SK-N-SH (cell line): ENCODE data around the gene EDA. TPM values are rescaled to one million over a fixed set of nuclear protein-coding genes. Genes with fewer than 3 reads are reported as not detected.

Experiments
- CTCF ChIA-PET: fragments of 300-600, 350-600 bp; formaldehyde crosslinking; extraction: SDS; loops from one replicate; lab custom pipeline; 2021; lab: Yijun Ruan, JAX
- POLR2A ChIA-PET: fragments of 350-600 bp; sonication (Branson Sonifier 250); formaldehyde crosslinking; extraction: SDS; loops from one replicate; lab custom pipeline; 2020; ENCODE audit warnings: antibody characterized with exemption, inconsistent platforms; lab: Yijun Ruan, JAX
- DNase-seq: peaks from one replicate; pipeline ENCODE4 v3.0.0; 2012
- H2AFZ ChIP-seq: fragments of 200-600 bp; sonication (generic); 2 replicates; pipeline ENCODE4 v1.8.1; 2016; ENCODE audit warnings: antibody characterized with exemption, mild to moderate bottlenecking, low read depth
- H3F3A ChIP-seq: fragments of 200-600 bp; sonication (generic); replicated peaks from 2 replicates; pipeline ENCODE3; 2016; ENCODE audit warnings: antibody characterized with exemption, mild to moderate bottlenecking; ENCODE audit not compliant: insufficient read depth
- H3K27ac ChIP-seq, 2 experiments: fragments of 200-500 bp in 1 of 2; fragments of 200-600 bp in 1 of 2; sonication (Bioruptor generic) in 1 of 2; sonication (generic), shearing (Covaris generic) in 1 of 2; 2 replicates each; pipeline versions ENCODE4 v1.5.1 to v1.6.1; 2014 to 2016; ENCODE audit warnings: low read depth in 2 of 2, inconsistent platforms in 1 of 2, low read length in 1 of 2, mild to moderate bottlenecking in 1 of 2, mixed read lengths in 1 of 2
- H3K27me3 ChIP-seq: fragments of 200-600 bp; sonication (generic), shearing (Covaris generic); 2 replicates; pipeline ENCODE4 v1.6.1; 2016; ENCODE audit warnings: mixed run types; ENCODE audit not compliant: insufficient read depth
- H3K36me3 ChIP-seq, 2 experiments: fragments of 200-500 bp in 1 of 2; fragments of 200-600 bp in 1 of 2; sonication (Bioruptor generic) in 1 of 2; sonication (generic) in 1 of 2; replicated peaks in 1 of 2; 2 replicates each; pipeline versions ENCODE3 to v1.5.1; 2014 to 2016; ENCODE audit warnings: low read length in 1 of 2, mild to moderate bottlenecking in 1 of 2; ENCODE audit not compliant: insufficient read depth in 2 of 2, control insufficient read depth in 1 of 2
- H3K4me1 ChIP-seq, 2 experiments: fragments of 200-500 bp in 1 of 2; fragments of 200-600 bp in 1 of 2; sonication (Bioruptor generic) in 1 of 2; sonication (generic), shearing (Covaris generic) in 1 of 2; 2 replicates each; pipeline versions ENCODE4 v1.5.1 to v1.6.1; 2014 to 2016; ENCODE audit warnings: low read depth in 1 of 2, low read length in 1 of 2, mixed run types in 1 of 2; ENCODE audit not compliant: insufficient read depth in 2 of 2, control insufficient read depth in 1 of 2
- H3K4me2 ChIP-seq: fragments of 200-600 bp; sonication (generic), shearing (Covaris generic); 2 replicates; pipeline ENCODE4 v1.6.1; 2017; ENCODE audit warnings: mixed run types
- H3K4me3 ChIP-seq, 2 experiments: fragments of 200-500 bp in 1 of 2; fragments of 200-600 bp in 1 of 2; sonication (Bioruptor generic) in 1 of 2; sonication (generic), shearing (Covaris generic) in 1 of 2; 2 replicates each; pipeline versions ENCODE4 v1.5.1 to v1.8.1; 2014 to 2016; ENCODE audit warnings: low read depth in 2 of 2, inconsistent platforms in 1 of 2, low read length in 1 of 2, mild to moderate bottlenecking in 1 of 2, mixed read lengths in 1 of 2, moderate library complexity in 1 of 2
- H3K79me2 ChIP-seq: fragments of 200-600 bp; sonication (generic); 2 replicates; pipeline ENCODE4 v1.8.1; 2017; ENCODE audit warnings: mild to moderate bottlenecking; ENCODE audit not compliant: insufficient read depth
- H3K9ac ChIP-seq: fragments of 200-600 bp; sonication (generic); 2 replicates; pipeline ENCODE4 v1.6.1; 2017; ENCODE audit warnings: mixed run types
- H3K9me2 ChIP-seq: fragments of 200-600 bp; sonication (generic); 2 replicates; pipeline ENCODE4 v1.6.1; 2017; ENCODE audit warnings: mixed run types
- H3K9me3 ChIP-seq: fragments of 200-600 bp; sonication (generic); 2 replicates; pipeline ENCODE4 v1.6.1; 2017; ENCODE audit warnings: mixed run types, mild to moderate bottlenecking, moderate library complexity
- H4K20me1 ChIP-seq: fragments of 200-600 bp; sonication (generic); 2 replicates; pipeline ENCODE4 v1.6.1; 2017; ENCODE audit warnings: mild to moderate bottlenecking, mixed run types; ENCODE audit not compliant: insufficient read depth
- ELF1 ChIP-seq: IDR thresholded peaks from 2 replicates; pipeline ENCODE4 v1.4.0; 2012
- FOSL2 ChIP-seq: IDR thresholded peaks from 2 replicates; pipeline ENCODE4 v1.4.0; 2012; ENCODE audit warnings: low read depth, mild to moderate bottlenecking, moderate library complexity, borderline replicate concordance
- IRF3 ChIP-seq: fragments of 150-350 bp; IDR thresholded peaks from 2 replicates; pipeline ENCODE4 v1.6.1; 2016; ENCODE audit warnings: mild to moderate bottlenecking, low read depth, low read length
- MEF2A ChIP-seq: IDR thresholded peaks from 2 replicates; pipeline ENCODE4 v1.4.0; 2012; ENCODE audit warnings: low read depth, borderline replicate concordance
- MXI1 ChIP-seq: IDR thresholded peaks from 2 replicates; pipeline ENCODE4 v1.6.1; 2012; ENCODE audit warnings: mild to moderate bottlenecking, low read depth, low read length, improper control_type of control experiment
- NRF1 ChIP-seq: IDR thresholded peaks from 2 replicates; pipeline ENCODE4 v1.6.1; 2012; ENCODE audit warnings: low read depth, mild to moderate bottlenecking, low read length
- PBX3 ChIP-seq: IDR thresholded peaks from 2 replicates; pipeline ENCODE4; 2012
- RAD21 ChIP-seq: IDR thresholded peaks from 2 replicates; pipeline ENCODE4 v1.6.1; 2012; ENCODE audit warnings: mild to moderate bottlenecking, low read length
- RCOR1 ChIP-seq: fragments of 150-350 bp; IDR thresholded peaks from 2 replicates; pipeline ENCODE4 v1.6.1; 2017; ENCODE audit warnings: antibody characterized with exemption, low read length
- REST ChIP-seq: IDR thresholded peaks from 2 replicates; pipeline ENCODE4 v1.6.1; 2012; ENCODE audit warnings: mild to moderate bottlenecking, low read depth, low read length, moderate library complexity
- RXRA ChIP-seq: IDR thresholded peaks from 2 replicates; pipeline ENCODE4 v1.4.0; 2012; ENCODE audit warnings: low read depth, mild to moderate bottlenecking, borderline replicate concordance
- SIN3A ChIP-seq: IDR thresholded peaks from 2 replicates; pipeline ENCODE4 v1.6.1; 2012; ENCODE audit warnings: low read depth, mild to moderate bottlenecking, low read length, moderate library complexity, borderline replicate concordance
- SMC3 ChIP-seq: IDR thresholded peaks from 2 replicates; pipeline ENCODE4 v1.6.1; 2012; ENCODE audit warnings: low read depth, low read length, improper control_type of control experiment
- ZBTB33 ChIP-seq: IDR thresholded peaks from 2 replicates; pipeline ENCODE4 v1.4.0; 2012; ENCODE audit warnings: low read depth, borderline replicate concordance
- polyA plus RNA-seq, 3 experiments: library from polyadenylated mRNA; depleted of rRNA; stranded (reverse); fragments of >200 nt; gene quantifications; 2 replicates each; pipeline ENCODE4 v1.2.3, GENCODE V29; 2012

EDA gene
- polyA plus RNA-seq, 1 of the 3 experiments (the other 2 are of a cell fraction) = 0.02 TPM

GRCh38 chrX:69674891-69675290 is 59.0 kb downstream of the EDA start:
- Histone ChIP-seq H3K27ac (no peak overlapping the region), H3K4me1 (no peaks in the 10 kb centered on the region), H3K27me3 (no peaks in the 10 kb centered on the region), H4K20me1 (no peaks in the 10 kb centered on the region), H3K4me3 (no peak overlapping the region), H3F3A (no peaks in the 10 kb centered on the region)
- ChIA-PET CTCF (interaction anchor here (1.5 kb wide), 1 partner anchor 356 kb away, joined by 3 read pairs; no protein-coding TSS in a partner anchor), POLR2A (no interaction called here)
- no peak for TF ChIP-seq ELF1
- TF ChIP-seq SIN3A = no peak
- no peak for TF ChIP-seq RAD21
- no peak for TF ChIP-seq RXRA
- no peak for TF ChIP-seq IRF3
- TF ChIP-seq NRF1 = no peak
- TF ChIP-seq PBX3 = no peak
- no peak for TF ChIP-seq MEF2A
- TF ChIP-seq SMC3 = no peak
- no peak for TF ChIP-seq RCOR1
- no peak for TF ChIP-seq FOSL2
- TF ChIP-seq MXI1 = no peak
- TF ChIP-seq REST = no peak
- TF ChIP-seq ZBTB33 = no peak
- TF ChIP-seq, all 33 proteins: peak for 0
- Histone ChIP-seq H3K79me2 (no peaks in the 10 kb centered on the region), H3K4me2 (no peak overlapping the region), H3K9me3 (peaks cover 6% of the 10 kb centered on the region; the same call in 1 of the 2 replicates), H2AFZ (no peak overlapping the region), H3K9me2 (no peaks in the 10 kb centered on the region), H3K36me3 (no peaks in the 10 kb centered on the region), H3K9ac (no peak overlapping the region)
- no peak for DNase-seq
